Heart left ventricle (tissue), 13 donors: ENCODE results near the gene CFAP97D2.
"Not testable (repeated sequence)": the region's sequence is repeated elsewhere in the genome, so short reads cannot be mapped to it uniquely, and the experiment has no call there.

Source experiments
- POLR2A ChIP-seq, 2 donors: fragments of 450-650 bp; IDR thresholded peaks; one replicate each; pipeline ENCODE4 v1.6.1; 2017; ENCODE audit warnings: antibody characterized with exemption in 2 of 2, mild to moderate bottlenecking in 2 of 2, moderate library complexity in 2 of 2
- TF ChIP-seq, protein P1 (sequence below), 12 donors: fragments of 200-600 bp; sonication (generic) in 4 of 12; IDR thresholded peaks; one replicate each; pipeline versions ENCODE4 v1.5.0 to v1.8.0; 2018 to 2022; ENCODE audit warnings: antibody characterized with exemption in 12 of 12, mild to moderate bottlenecking in 5 of 12
- donor health status: ischemic (EF 13 %, LVEDD 7.1; RV severe dilation, severe dysfunction).
- donor health status: DM: no; HTN: yes; CAD: no.
- donor health status: DM: no; HTN: no; CAD: no.
- donor health status: ischemic (EF 25% LVEDD 6.9; RV normal size, moderate dysfunction).
- donor health status: ischemic (EF 25% LVEDD 5.7; RV mildly dilated, moderate dysfunction).
- donor health status: ischemic (EF 35%, LVEDD 5.7; RV mildly dilated, moderate dysfunction).
- donor health status: nonischemic (EF 11% LVEDD 7.7; RV severe dilation, severe dysfunction).
- donor health status: DM: yes; HTN: yes; CAD: no.
- donor health status: PGD.
- donor health status: ischemic (EF 29% LVEDD 5.4; RV normal size, mild dysfunction).
- donor health status: nonischemic (EF 23%, LVEDD 6.1; RV moderate dilation, normal function).

DNA sequence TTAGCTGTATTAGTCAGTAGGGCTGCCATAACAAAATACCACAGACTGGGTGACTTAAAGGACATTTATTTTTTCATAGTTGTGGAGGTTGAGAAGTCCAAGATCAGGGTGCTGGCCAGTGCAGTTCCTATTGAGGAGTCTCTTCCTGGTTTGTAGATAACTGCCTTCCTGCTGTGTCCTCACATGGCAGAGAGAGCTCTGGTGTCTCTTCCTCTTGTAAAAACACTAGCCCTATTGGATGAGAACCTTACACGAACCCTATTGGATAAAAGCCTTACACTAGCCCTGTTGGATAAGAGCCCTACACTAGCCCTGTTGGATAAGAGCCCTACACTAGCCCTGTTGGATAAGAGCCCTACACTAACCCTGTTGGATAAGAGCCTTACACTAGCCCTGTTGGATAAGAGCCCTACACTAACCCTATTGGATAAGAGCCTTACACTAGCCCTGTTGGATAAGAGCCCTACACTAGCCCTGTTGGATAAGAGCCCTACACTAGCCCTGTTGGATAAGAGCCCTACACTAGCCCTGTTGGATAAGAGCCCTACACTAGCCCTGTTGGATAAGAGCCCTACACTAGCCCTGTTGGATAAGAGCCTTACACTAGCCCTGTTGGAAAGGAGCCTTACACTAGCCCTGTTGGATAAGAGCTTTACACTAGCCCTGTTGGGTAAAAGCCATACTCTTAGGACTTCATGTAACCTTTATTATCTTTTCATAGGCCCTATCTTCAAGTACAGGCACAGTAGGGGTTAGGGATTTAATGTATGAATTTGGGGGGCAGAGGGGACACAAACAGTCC lies 72.8 kb downstream of the CFAP97D2 start:
- TF ChIP-seq, protein P1, sequence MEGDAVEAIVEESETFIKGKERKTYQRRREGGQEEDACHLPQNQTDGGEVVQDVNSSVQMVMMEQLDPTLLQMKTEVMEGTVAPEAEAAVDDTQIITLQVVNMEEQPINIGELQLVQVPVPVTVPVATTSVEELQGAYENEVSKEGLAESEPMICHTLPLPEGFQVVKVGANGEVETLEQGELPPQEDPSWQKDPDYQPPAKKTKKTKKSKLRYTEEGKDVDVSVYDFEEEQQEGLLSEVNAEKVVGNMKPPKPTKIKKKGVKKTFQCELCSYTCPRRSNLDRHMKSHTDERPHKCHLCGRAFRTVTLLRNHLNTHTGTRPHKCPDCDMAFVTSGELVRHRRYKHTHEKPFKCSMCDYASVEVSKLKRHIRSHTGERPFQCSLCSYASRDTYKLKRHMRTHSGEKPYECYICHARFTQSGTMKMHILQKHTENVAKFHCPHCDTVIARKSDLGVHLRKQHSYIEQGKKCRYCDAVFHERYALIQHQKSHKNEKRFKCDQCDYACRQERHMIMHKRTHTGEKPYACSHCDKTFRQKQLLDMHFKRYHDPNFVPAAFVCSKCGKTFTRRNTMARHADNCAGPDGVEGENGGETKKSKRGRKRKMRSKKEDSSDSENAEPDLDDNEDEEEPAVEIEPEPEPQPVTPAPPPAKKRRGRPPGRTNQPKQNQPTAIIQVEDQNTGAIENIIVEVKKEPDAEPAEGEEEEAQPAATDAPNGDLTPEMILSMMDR (IDR thresholded peaks at IDR 0.05), result not testable (repeated sequence)
- not testable (repeated sequence) for TF ChIP-seq POLR2A (IDR thresholded peaks at IDR 0.05)
